Muscle of leg (tissue), 11 donors: ENCODE data around the gene PSMA7. TPM values are rescaled to one million over a fixed set of nuclear protein-coding genes. Genes with fewer than 3 reads are reported as not detected.

Source experiments
- DNase-seq: peaks from one replicate; pipeline ENCODE4 v3.0.0; 2013
- H3K27ac ChIP-seq: one replicate; pipeline ENCODE4 v1.5.1; 2013; ENCODE audit warnings: mild to moderate bottlenecking, low read length, control low read depth
- H3K27me3 ChIP-seq: one replicate; pipeline ENCODE4 v1.6.1; 2013; ENCODE audit warnings: low read length; ENCODE audit not compliant: control insufficient read depth, insufficient read depth
- H3K36me3 ChIP-seq: one replicate; pipeline ENCODE4 v1.6.1; 2013; ENCODE audit warnings: low read length; ENCODE audit not compliant: control insufficient read depth, insufficient read depth
- H3K4me1 ChIP-seq: one replicate; pipeline ENCODE4 v1.6.1; 2013; ENCODE audit warnings: low read length; ENCODE audit not compliant: control insufficient read depth, insufficient read depth
- H3K4me3 ChIP-seq: one replicate; pipeline ENCODE4 v1.5.1; 2013; ENCODE audit warnings: low read length, control low read depth
- H3K9me3 ChIP-seq: replicated peaks from 2 replicates; pipeline ENCODE4 v1.6.1; 2013; ENCODE audit warnings: low read depth, low read length; ENCODE audit not compliant: control insufficient read depth
- WGBS: methylation state at CpG from one replicate; pipeline ENCODE4 v1.1.5; 2013; ENCODE audit warnings: missing lambda C conversion rate; ENCODE audit not compliant: insufficient coverage; 5-methylcytosine and 5-hydroxymethylcytosine counted together
- polyA plus RNA-seq, 8 donors: library from polyadenylated mRNA; unstranded; fragments of 120-200 nt; gene quantifications; one replicate each; pipeline versions ENCODE4 v1.2.1 to v1.2.3, GENCODE V29; 2013; ENCODE audit warnings: inconsistent platforms in 1 of 8, low replicate concordance in 1 of 8; ENCODE audit not compliant: insufficient read length in 8 of 8, insufficient read depth in 1 of 8
- total RNA-seq: library from RNA; stranded (reverse); fragments of 120-200 nt; gene quantifications from one replicate; pipeline ENCODE4 v1.2.4, GENCODE V29; 2013

The PSMA7 gene
- total and polyA plus RNA-seq, 9 donors: 154 to 227 (median 164) TPM

- H3K4me1 ChIP-seq: peaks cover 16% of the 10 kb centered on the region
- H3K9me3 ChIP-seq: no peaks in the 10 kb centered on the region
- H3K27ac ChIP-seq: no peak overlapping the region
- H3K4me3 ChIP-seq: no peak overlapping the region
- WGBS: 77% methylated on average over 8 of the region's 8 CpGs
- no peak for DNase-seq
- peaks cover 74% of the 10 kb centered on the region for H3K36me3 ChIP-seq
- H3K27me3 ChIP-seq: no peaks in the 10 kb centered on the region
These were observed 5.6 kb downstream of the PSMA7 start for GRCh38 chr20:62137478-62138203.

- no peak overlapping the region for H3K27ac ChIP-seq
- H3K36me3 ChIP-seq: peaks cover 81% of the 10 kb centered on the region
- 85% methylated on average over 5 of the region's 6 CpGs for WGBS
- DNase-seq: no peak
- H3K4me3 ChIP-seq: no peak overlapping the region
- H3K9me3 ChIP-seq: no peaks in the 10 kb centered on the region
- H3K4me1 ChIP-seq: peaks cover 14% of the 10 kb centered on the region
- H3K27me3 ChIP-seq: no peaks in the 10 kb centered on the region
These were observed 6.2 kb downstream of the PSMA7 start for GRCh38 chr20:62137092-62137384.

- Histone ChIP-seq H3K27ac (no peak overlapping the region), H3K9me3 (no peaks in the 10 kb centered on the region), H3K36me3 (peaks cover 86% of the 10 kb centered on the region), H3K27me3 (no peaks in the 10 kb centered on the region), H3K4me3 (no peak overlapping the region), H3K4me1 (peaks cover 9% of the 10 kb centered on the region)
- DNase-seq: peak; percentile 77
- WGBS: 0% methylated on average over 2 of the region's 8 CpGs
These were observed 6.7 kb downstream of the PSMA7 start for GRCh38 chr20:62136283-62137091.

- H3K36me3 ChIP-seq: peaks cover 89% of the 10 kb centered on the region
- no peak overlapping the region for H3K4me3 ChIP-seq
- H3K27ac ChIP-seq: no peak overlapping the region
- no peaks in the 10 kb centered on the region for H3K27me3 ChIP-seq
- H3K4me1 ChIP-seq: peaks cover 2% of the 10 kb centered on the region
- H3K9me3 ChIP-seq: no peaks in the 10 kb centered on the region
- DNase-seq: no peak
- 85% methylated on average over 6 of the region's 8 CpGs for WGBS
These were observed 7.5 kb downstream of the PSMA7 start for GRCh38 chr20:62135573-62136266.

GRCh38 chr20:62134735-62135231 is 8.4 kb downstream of the PSMA7 start:
- Histone ChIP-seq H3K36me3 (peaks cover 89% of the 10 kb centered on the region), H3K4me1 (peaks cover 2% of the 10 kb centered on the region), H3K27me3 (no peaks in the 10 kb centered on the region), H3K4me3 (no peak overlapping the region), H3K27ac (no peak overlapping the region), H3K9me3 (no peaks in the 10 kb centered on the region)
- WGBS: 69% methylated on average over 6 of the region's 11 CpGs
- no peak for DNase-seq

- Histone ChIP-seq H3K9me3 (no peaks in the 10 kb centered on the region), H3K27me3 (no peaks in the 10 kb centered on the region), H3K36me3 (peaks cover 89% of the 10 kb centered on the region), H3K4me3 (no peak overlapping the region), H3K4me1 (peaks cover 2% of the 10 kb centered on the region), H3K27ac (no peak overlapping the region)
- no peak for DNase-seq
- WGBS: 74% methylated on average over 11 of the region's 12 CpGs
These were observed 9.3 kb downstream of the PSMA7 start for GRCh38 chr20:62133864-62134263.

GRCh38 chr20:62133051-62133845 is 9.9 kb downstream of the PSMA7 start:
- H3K27ac ChIP-seq: no peak overlapping the region
- peaks cover 89% of the 10 kb centered on the region for H3K36me3 ChIP-seq
- WGBS: 73% methylated on average over 26 of the region's 29 CpGs
- H3K27me3 ChIP-seq: no peaks in the 10 kb centered on the region
- peaks cover 2% of the 10 kb centered on the region for H3K4me1 ChIP-seq
- H3K4me3 ChIP-seq: no peak overlapping the region
- no peak for DNase-seq
- H3K9me3 ChIP-seq: no peaks in the 10 kb centered on the region

- DNase-seq: no peak
- Histone ChIP-seq H3K36me3 (peaks cover 89% of the 10 kb centered on the region), H3K9me3 (no peaks in the 10 kb centered on the region), H3K27ac (no peak overlapping the region), H3K4me1 (peaks cover 7% of the 10 kb centered on the region), H3K27me3 (no peaks in the 10 kb centered on the region), H3K4me3 (no peak overlapping the region)
- WGBS: 76% methylated on average over 4 of the region's 7 CpGs
These were observed 10.8 kb downstream of the PSMA7 start for GRCh38 chr20:62132421-62132820.

GRCh38 chr20:62131560-62132320 is 11.5 kb downstream of the PSMA7 start:
- no peak overlapping the region for H3K4me3 ChIP-seq
- H3K36me3 ChIP-seq: peaks cover 90% of the 10 kb centered on the region
- H3K4me1 ChIP-seq: peaks cover 7% of the 10 kb centered on the region
- no peaks in the 10 kb centered on the region for H3K9me3 ChIP-seq
- no peak overlapping the region for H3K27ac ChIP-seq
- DNase-seq: no peak
- no peaks in the 10 kb centered on the region for H3K27me3 ChIP-seq
- WGBS: 87% methylated on average over 24 of the region's 25 CpGs
